ENCODE data around the gene PCDHA7. TPM values are rescaled to one million over a fixed set of nuclear protein-coding genes. Genes with fewer than 3 reads are reported as not detected.

Gene PCDHA7
- total and polyA plus RNA-seq, 2 of the 4 experiments (the other 2 are of a cell fraction) = 0.10 to 0.18 TPM

GRCh38 chr5:140883373-140883772, 49.3 kb downstream of the PCDHA7 start:
- intact Hi-C loops (cut with micrococcal nuclease) = no loop called here
- no peak for DNase-seq
- 51% methylated on average over 20 of the region's 41 CpGs; no CpG with 5 or more reads in 1 of the 2 experiments for WGBS, 2 experiments (ENCODE audit: extremely low coverage in 2 of 2, insufficient read length in 1 of 2)
- H2AK5ac ChIP-seq (ENCODE audit: low read depth, low read length) = no peak overlapping the region
- no peak overlapping the region for H3K27ac ChIP-seq (ENCODE audit: insufficient read depth, low read length)
- no peak overlapping the region for H2AK9ac ChIP-seq (replicated peaks; ENCODE audit: low read depth, low read length, poor library complexity)
- H3K9ac ChIP-seq (ENCODE audit: low read depth, low read length) = no peak overlapping the region
- no peak overlapping the region for H3K4me2 ChIP-seq (ENCODE audit: low read depth, low read length)
- H4K5ac ChIP-seq (ENCODE audit: low read depth, low read length) = no peak overlapping the region
- no peaks in the 10 kb centered on the region for H3K9me1 ChIP-seq (ENCODE audit: insufficient read depth, low read length)
- H3K9me3 ChIP-seq (ENCODE audit: control insufficient read depth, insufficient read depth, low read length) = peaks cover 23% of the 10 kb centered on the region
- no peak overlapping the region for H4K8ac ChIP-seq (ENCODE audit: low read depth in 2 of 2, low read length in 2 of 2)
- no peak overlapping the region for H2AFZ ChIP-seq (replicated peaks; ENCODE audit: low read length, poor library complexity)
- dilution Hi-C loops (cut with HindIII; ENCODE audit: low sequenced_read_pairs, unreplicated experiment) = no loop called here
- H3K23ac ChIP-seq (ENCODE audit: low read depth, low read length) = no peak overlapping the region
- no peak overlapping the region for H2BK20ac ChIP-seq (ENCODE audit: low read depth, low read length)
- POLR2A ChIA-PET (ENCODE audit: unreplicated experiment) = no interaction called here
- no peak for ATAC-seq (ENCODE audit: low read depth)
- TF ChIP-seq MAFK (IDR thresholded peaks at IDR 0.05; ENCODE audit: low read depth, low read length) (no peak), CEBPB (IDR thresholded peaks at IDR 0.05; ENCODE audit: low read depth, low read length) (no peak), RCOR1 (IDR thresholded peaks at IDR 0.05; ENCODE audit: insufficient replicate concordance, low read length) (no peak), FOS (IDR thresholded peaks at IDR 0.05; ENCODE audit: low read depth, low read length) (no peak), RAD21 (IDR thresholded peaks at IDR 0.05; ENCODE audit: low read length) (no peak), NFE2L2 (IDR thresholded peaks at IDR 0.05; ENCODE audit: low read depth, low read length) (no peak), SMC3 (IDR thresholded peaks at IDR 0.05; ENCODE audit: low read depth, low read length) (no peak), CHD1 (IDR thresholded peaks at IDR 0.05; ENCODE audit: low read depth, low read length) (no peak), RFX5 (IDR thresholded peaks at IDR 0.05; ENCODE audit: low read depth, low read length) (no peak), USF2 (IDR thresholded peaks at IDR 0.05; ENCODE audit: low read depth, low read length) (no peak), MAZ (IDR thresholded peaks at IDR 0.05; ENCODE audit: borderline replicate concordance, low read depth, low read length) (no peak), BHLHE40 (IDR thresholded peaks at IDR 0.05; ENCODE audit: low read depth, low read length) (no peak), MXI1 (IDR thresholded peaks at IDR 0.05; ENCODE audit: borderline replicate concordance, low read depth, low read length) (no peak), ELK1 (IDR thresholded peaks at IDR 0.05; ENCODE audit: borderline replicate concordance, low read depth, low read length) (no peak), POLR2A (IDR thresholded peaks at IDR 0.05; ENCODE audit: low read depth, low read length) (no peak), CTCF (conservative IDR thresholded peaks at IDR 0.05; ENCODE audit: low read depth, low read length) (no peak)
- no peak overlapping the region for H3K14ac ChIP-seq (replicated peaks; ENCODE audit: low read depth, low read length)
- no peak overlapping the region for H3K18ac ChIP-seq (ENCODE audit: low read depth, low read length)
- H3K4me3 ChIP-seq (ENCODE audit: insufficient read depth, low read depth, low read length) = no peak overlapping the region
- no peaks in the 10 kb centered on the region for H3K79me1 ChIP-seq (ENCODE audit: low read depth in 1 of 2, low read length in 2 of 2)
- H2BK5ac ChIP-seq (ENCODE audit: low read depth, low read length, poor library complexity, severe bottlenecking) = no peak overlapping the region
- no peak overlapping the region for H4K91ac ChIP-seq (ENCODE audit: insufficient read depth, low read depth, low read length)
- CTCF ChIA-PET = no interaction called here
- in situ Hi-C loops (cut with MboI; ENCODE audit: low sequenced_read_pairs) = no loop called here
- no peak overlapping the region for H3K4ac ChIP-seq (ENCODE audit: low read depth, low read length)
- no TSS peak for BruUV-seq (replicated peaks)
- H2BK120ac ChIP-seq (ENCODE audit: low read depth, low read length) = no peak overlapping the region
- H4K20me1 ChIP-seq (ENCODE audit: insufficient read depth, low read length) = no peaks in the 10 kb centered on the region
- no peaks in the 10 kb centered on the region for H3K27me3 ChIP-seq (ENCODE audit: control insufficient read depth, insufficient read depth, low read length)
- no peak overlapping the region for H2BK15ac ChIP-seq (ENCODE audit: low read depth, low read length)
- no peaks in the 10 kb centered on the region for H3K36me3 ChIP-seq (ENCODE audit: control insufficient read depth, insufficient read depth, low read length)
- no peaks in the 10 kb centered on the region for H3K4me1 ChIP-seq (ENCODE audit: control insufficient read depth, insufficient read depth, low read length)
- H3K56ac ChIP-seq (ENCODE audit: extremely low read depth, insufficient read depth, low read length) = no peak overlapping the region

Measured in IMR-90 (cell line).